ENCODE data around the gene UBE2G2. TPM values are rescaled to one million over a fixed set of nuclear protein-coding genes. Genes with fewer than 3 reads are reported as not detected.

UBE2G2 gene
- total and polyA plus RNA-seq, 2 donors (not counting 3 experiments of a cell fraction or from before 2014, with no cell fraction given) = 95.0 to 114 TPM

- FAIRE-seq = no peak
- dilution Hi-C loops (cut with MboI; ENCODE audit: extremely low pct_ligation_motif_present, low sequenced_read_pairs) = no loop called here
These were observed 72.1 kb downstream of the UBE2G2 start for GRCh38 chr21:44729336-44730027.

More at GRCh38 chr21:44729336-44730027, 72.1 kb downstream of the UBE2G2 start:
- Histone ChIP-seq H3K36me3 (ENCODE audit: control insufficient read depth in 2 of 2, extremely low read depth in 1 of 2, insufficient read depth in 2 of 2, low read length in 2 of 2) (no peaks in the 10 kb centered on the region), H2AFZ (ENCODE audit: low read depth, low read length) (no peak overlapping the region), H3K4me1 (ENCODE audit: control insufficient read depth, extremely low read depth, insufficient read depth, low read length) (no peaks in the 10 kb centered on the region), H3K4me3 (replicated peaks in 1 of 3; ENCODE audit: insufficient read depth in 1 of 3, low read depth in 1 of 3, low read length in 3 of 3) (no peak overlapping the region), H3K9ac (replicated peaks; ENCODE audit: extremely low read depth, insufficient read depth, low read length) (no peak overlapping the region), H3K79me2 (ENCODE audit: control insufficient read depth, insufficient read depth, low read length) (no peaks in the 10 kb centered on the region), H3K27me3 (ENCODE audit: control insufficient read depth in 2 of 2, insufficient read depth in 2 of 2, low read length in 2 of 2) (peaks cover 10 to 12% of the 10 kb centered on the region in 2 experiments), H4K20me1 (replicated peaks; ENCODE audit: control insufficient read depth, extremely low read depth, insufficient read depth, low read length) (no peaks in the 10 kb centered on the region), H3K9me1 (replicated peaks; ENCODE audit: control insufficient read depth, extremely low read depth, insufficient read depth, low read length) (no peaks in the 10 kb centered on the region), H3K9me3 (replicated peaks; ENCODE audit: control insufficient read depth, insufficient read depth, low read length) (no peaks in the 10 kb centered on the region), H3K27ac (ENCODE audit: insufficient read depth, low read depth, low read length) (no peak overlapping the region), H3K4me2 (ENCODE audit: insufficient read depth, low read length) (no peak overlapping the region)
- CTCF ChIA-PET = no interaction called here
- intact Hi-C loops (cut with micrococcal nuclease) = no loop called here
- no TSS peak for BruUV-seq (replicated peaks)
- DNase-seq (ENCODE audit: low read depth, low spot score) = no peak
- no peak for TF ChIP-seq EZH2 (IDR thresholded peaks at IDR 0.05; ENCODE audit: borderline replicate concordance, low read depth, low read length, severe bottlenecking)
- TF ChIP-seq CTCF (IDR thresholded peaks at IDR 0.05; ENCODE audit: extremely low read depth in 1 of 2, insufficient read depth in 1 of 2, low read depth in 1 of 2, low read length in 2 of 2) = no peak
- TF ChIP-seq MAX (IDR thresholded peaks at IDR 0.05; ENCODE audit: insufficient read depth, insufficient read length) = no peak
- TF ChIP-seq FOS (IDR thresholded peaks at IDR 0.05; ENCODE audit: borderline replicate concordance, insufficient read depth, low read length) = no peak
- TF ChIP-seq GATA2 (IDR thresholded peaks at IDR 0.05; ENCODE audit: insufficient read depth, insufficient read length, low read depth, low read length) = no peak
- no peak for TF ChIP-seq MYC (IDR thresholded peaks at IDR 0.05; ENCODE audit: low read depth, low read length)
- no peak for TF ChIP-seq JUN (IDR thresholded peaks at IDR 0.05; ENCODE audit: borderline replicate concordance, insufficient read depth, insufficient read length, low read depth)
- no peak for TF ChIP-seq POLR2AphosphoS5 (IDR thresholded peaks at IDR 0.05; ENCODE audit: insufficient read depth, low read depth, low read length)
- no peak for TF ChIP-seq POLR2A (IDR thresholded peaks at IDR 0.05; ENCODE audit: low read depth, low read length)
- POLR2A ChIA-PET = no interaction called here
